Measurements from ENCODE around the gene DUXA. TPM values are rescaled to one million over a fixed set of nuclear protein-coding genes. Genes with fewer than 3 reads are reported as not detected.

Gene DUXA
- total RNA-seq, 1 experiment from 2014 or later, result not detected

DNA sequence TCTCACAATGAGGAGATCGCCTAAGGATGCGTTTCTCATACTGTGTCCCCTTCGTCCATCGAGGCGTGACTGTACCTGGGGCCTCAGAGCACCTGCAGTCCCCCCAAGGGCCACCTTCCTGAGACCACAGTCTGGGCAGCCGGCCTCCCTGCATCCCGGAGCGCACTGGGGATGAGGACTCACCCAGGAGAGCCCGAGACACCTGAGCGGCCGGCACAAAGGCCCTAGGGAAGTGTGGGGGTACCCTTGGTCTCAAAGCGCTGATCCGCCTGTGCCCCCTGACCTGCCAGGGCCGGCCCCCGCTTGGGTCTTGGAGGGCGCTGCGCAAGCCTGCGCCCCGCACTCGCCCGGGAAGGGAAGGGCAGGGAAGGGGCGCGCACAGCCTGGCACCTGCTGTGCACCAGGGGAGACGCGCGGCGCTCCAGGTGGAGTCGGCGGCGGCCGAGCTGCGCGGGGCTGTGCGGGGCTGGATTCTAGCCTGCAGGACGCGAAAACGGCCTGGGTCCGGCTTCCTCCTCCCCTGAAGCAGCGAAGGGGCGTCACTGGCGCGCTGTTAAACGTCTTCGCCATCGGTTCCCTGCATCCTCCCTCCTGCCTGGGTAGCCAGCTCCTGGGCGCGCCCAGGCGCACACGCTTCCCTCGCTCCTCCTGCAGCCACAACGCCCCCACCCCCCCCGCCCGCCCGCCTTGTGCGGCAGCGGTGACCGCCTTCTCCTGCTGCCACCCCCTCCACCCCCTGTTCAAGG lies 61.1 kb downstream of the DUXA start:
- H3K9me3 ChIP-seq (ENCODE audit: low read length), result peaks cover 19% of the 10 kb centered on the region
- intact Hi-C loops (cut with micrococcal nuclease), result no loop called here
- BruUV-seq (replicated peaks), result no TSS peak

More for the DNA sequence above, 61.1 kb downstream of the DUXA start:
- H3F3A ChIP-seq (ENCODE audit: low read length, unreplicated experiment), result no peaks in the 10 kb centered on the region
- H3K79me2 ChIP-seq (ENCODE audit: low read length), result no peaks in the 10 kb centered on the region
- POLR2A ChIA-PET (ENCODE audit: unreplicated experiment), result no interaction called here
- H2AFZ ChIP-seq (ENCODE audit: low read length), result no peak overlapping the region
- H3K27me3 ChIP-seq (ENCODE audit: low read length), result no peaks in the 10 kb centered on the region
- no peak for DNase-seq
- CTCF ChIA-PET, result no interaction called here
- no peaks in the 10 kb centered on the region for H3K9me2 ChIP-seq (replicated peaks; ENCODE audit: low read length)
- no peak for ATAC-seq
- no peak overlapping the region for H3K4me2 ChIP-seq (ENCODE audit: low read length)
- no peaks in the 10 kb centered on the region for H3K4me1 ChIP-seq (ENCODE audit: insufficient read depth, low read length)
- no peak overlapping the region for H3K4me3 ChIP-seq (ENCODE audit: low read length)
- H3K36me3 ChIP-seq (ENCODE audit: low read depth, low read length), result 0 out of 2 replicates have a peak, but pooled peaks cover 2% of the 10 kb centered on the region
- no peak overlapping the region for H3K9ac ChIP-seq (ENCODE audit: low read length)
- H4K20me1 ChIP-seq (ENCODE audit: low read length), result no peaks in the 10 kb centered on the region
- TF ChIP-seq EZH2phosphoT487 (IDR thresholded peaks at IDR 0.05; ENCODE audit: borderline replicate concordance, low read length) (no peak), EZH2 (IDR thresholded peaks at IDR 0.05; ENCODE audit: low read length, unreplicated experiment) (no peak)
- no peak overlapping the region for H3K27ac ChIP-seq (ENCODE audit: low read length)

Other genes with a start within 250 kb of the DUXA start
- gene USP29, start 47.5 kb downstream of the DUXA start, total RNA-seq (2014; rRNA removed), result not detected in 2 replicates
- gene ZIM3, start 22.3 kb downstream of the DUXA start, total RNA-seq (2014; rRNA removed), result not detected in 2 replicates
- 44.1 and 53.9 TPM in 2 replicates for gene ZNF264, start 24.0 kb upstream of the DUXA start, total RNA-seq (2014; rRNA removed)
- gene AURKC, start 63.5 kb upstream of the DUXA start, total RNA-seq (2014; rRNA removed), result 2.0 and 3.2 TPM in 2 replicates
- 12.9 and 13.1 TPM in 2 replicates for gene ZNF805, start 73.1 kb upstream of the DUXA start, total RNA-seq (2014; rRNA removed)
- 39.5 and 60.6 TPM in 2 replicates for gene ZNF460, start 113.0 kb upstream of the DUXA start, total RNA-seq (2014; rRNA removed)
- 5.2 and 7.6 TPM in 2 replicates for gene ZNF543, start 153.0 kb upstream of the DUXA start, total RNA-seq (2014; rRNA removed)
- gene ZNF304, start 183.8 kb upstream of the DUXA start, total RNA-seq (2014; rRNA removed), result 8.1 and 8.2 TPM in 2 replicates
- 16.1 and 21.0 TPM in 2 replicates for gene TRAPPC2B, start 196.1 kb upstream of the DUXA start, total RNA-seq (2014; rRNA removed)
- 0.81 and 3.2 TPM in 2 replicates for gene ZNF547, start 196.1 kb upstream of the DUXA start, total RNA-seq (2014; rRNA removed)
- gene ZNF548, start 222.4 kb upstream of the DUXA start, total RNA-seq (2014; rRNA removed), result 14.4 and 21.8 TPM in 2 replicates
- 4.7 and 7.8 TPM in 2 replicates for gene ZNF17, start 243.7 kb upstream of the DUXA start, total RNA-seq (2014; rRNA removed)

Measured in PC-3 (cell line).